ENCODE measurements around the gene GOLGA6D. TPM values are rescaled to one million over a fixed set of nuclear protein-coding genes. Genes with fewer than 3 reads are reported as not detected.
"Not testable (repeated sequence)": the region's sequence is repeated elsewhere in the genome, so short reads cannot be mapped to it uniquely, and the experiment has no call there.

GOLGA6D gene
- polyA plus RNA-seq, 3 donors, result not detected

GRCh38 chr15:75238150-75238549 lies 44.5 kb upstream of the GOLGA6D start:
- 80% methylated on average over 1 of the region's 5 CpGs for WGBS (ENCODE audit: insufficient coverage)
- H4K20me1 ChIP-seq (ENCODE audit: insufficient read depth, low read length), result no peaks in the 10 kb centered on the region
- H3K79me2 ChIP-seq (ENCODE audit: insufficient read depth, low read length), result no peaks in the 10 kb centered on the region
- no peaks in the 10 kb centered on the region for H3K4me1 Mint-ChIP-seq
- no peaks in the 10 kb centered on the region for H3K4me1 ChIP-seq (ENCODE audit: control insufficient read depth in 1 of 2, insufficient read depth in 2 of 2, low read length in 2 of 2)
- intact Hi-C loops (cut with micrococcal nuclease), result loop anchor here in 1 of 2 donors (10.0 kb wide), 1 partner anchor 67 kb away; no protein-coding TSS in a partner anchor
- no peak overlapping the region for H3K4me2 ChIP-seq (replicated peaks; ENCODE audit: extremely low read depth, low read length, poor library complexity, severe bottlenecking)
- peaks cover 0 to 1% (median 0%) of the 10 kb centered on the region in 7 donors for H3K9me3 Mint-ChIP-seq
- TF ChIP-seq, protein P1, sequence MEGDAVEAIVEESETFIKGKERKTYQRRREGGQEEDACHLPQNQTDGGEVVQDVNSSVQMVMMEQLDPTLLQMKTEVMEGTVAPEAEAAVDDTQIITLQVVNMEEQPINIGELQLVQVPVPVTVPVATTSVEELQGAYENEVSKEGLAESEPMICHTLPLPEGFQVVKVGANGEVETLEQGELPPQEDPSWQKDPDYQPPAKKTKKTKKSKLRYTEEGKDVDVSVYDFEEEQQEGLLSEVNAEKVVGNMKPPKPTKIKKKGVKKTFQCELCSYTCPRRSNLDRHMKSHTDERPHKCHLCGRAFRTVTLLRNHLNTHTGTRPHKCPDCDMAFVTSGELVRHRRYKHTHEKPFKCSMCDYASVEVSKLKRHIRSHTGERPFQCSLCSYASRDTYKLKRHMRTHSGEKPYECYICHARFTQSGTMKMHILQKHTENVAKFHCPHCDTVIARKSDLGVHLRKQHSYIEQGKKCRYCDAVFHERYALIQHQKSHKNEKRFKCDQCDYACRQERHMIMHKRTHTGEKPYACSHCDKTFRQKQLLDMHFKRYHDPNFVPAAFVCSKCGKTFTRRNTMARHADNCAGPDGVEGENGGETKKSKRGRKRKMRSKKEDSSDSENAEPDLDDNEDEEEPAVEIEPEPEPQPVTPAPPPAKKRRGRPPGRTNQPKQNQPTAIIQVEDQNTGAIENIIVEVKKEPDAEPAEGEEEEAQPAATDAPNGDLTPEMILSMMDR (IDR thresholded peaks at IDR 0.05), result no peak
- no peak overlapping the region for H3K9ac ChIP-seq (ENCODE audit: insufficient read depth, low read length, poor library complexity, severe bottlenecking)
- H3K36me3 Mint-ChIP-seq, result no peaks in the 10 kb centered on the region
- no peaks in the 10 kb centered on the region for H3K9me3 ChIP-seq (replicated peaks in 1 of 2; ENCODE audit: control insufficient read depth in 1 of 2, insufficient read depth in 1 of 2, low read length in 2 of 2)
- H3K27ac ChIP-seq (ENCODE audit: low read depth in 1 of 2, low read length in 2 of 2), result no peak overlapping the region
- H3K4me3 Mint-ChIP-seq, result no peak overlapping the region
- peak overlapping the region in 1 of 7 donors; percentile 5 for H3K27ac Mint-ChIP-seq
- no peak for DNase-seq
- no peak overlapping the region for H2AFZ ChIP-seq (ENCODE audit: insufficient read depth, low read depth, low read length, poor library complexity, severe bottlenecking)
- H3K27me3 ChIP-seq (ENCODE audit: control insufficient read depth in 2 of 2, insufficient read depth in 2 of 2, low read length in 2 of 2), result no peaks in the 10 kb centered on the region
- no peak overlapping the region for H3K4me3 ChIP-seq (replicated peaks in 1 of 3; ENCODE audit: low read depth in 2 of 3, low read length in 3 of 3)
- no peaks in the 10 kb centered on the region for H3K36me3 ChIP-seq (replicated peaks in 1 of 2; ENCODE audit: control insufficient read depth in 1 of 2, insufficient read depth in 2 of 2, low read length in 2 of 2)
- peaks cover 8 to 18% (median 12%) of the 10 kb centered on the region in 3 donors for H3K27me3 Mint-ChIP-seq (ENCODE audit: low read depth in 3 of 3)

DNA sequence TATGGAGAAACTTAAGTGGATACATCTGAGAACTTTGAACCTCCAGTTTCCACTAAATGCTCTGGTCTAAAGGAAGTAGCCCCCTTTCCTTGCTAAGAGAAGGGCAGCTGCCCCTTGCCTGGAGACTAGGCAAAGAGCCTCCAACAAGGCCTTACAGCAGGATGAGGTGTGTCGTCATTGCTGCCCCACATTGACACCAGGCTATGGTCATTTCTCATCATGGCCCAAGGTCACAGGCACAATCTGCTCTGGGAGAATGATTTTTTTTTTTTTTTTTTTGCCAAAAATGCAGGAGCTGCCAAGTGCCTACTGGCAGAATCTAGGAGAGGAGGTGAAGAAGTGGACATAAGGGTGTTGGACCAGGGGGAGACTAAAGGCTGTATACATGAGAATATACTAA lies 36.9 kb upstream of the GOLGA6D start:
- Mint-ChIP-seq H3K27me3 (ENCODE audit: low read depth in 3 of 3) (peaks cover 7 to 12% (median 12%) of the 10 kb centered on the region in 3 donors), H3K27ac (peak overlapping the region in 1 of 7 donors; percentile 57)
- H3K27me3 ChIP-seq (ENCODE audit: control insufficient read depth in 2 of 2, insufficient read depth in 2 of 2, low read length in 2 of 2); H3K9me3 Mint-ChIP-seq; H3K4me1 ChIP-seq (ENCODE audit: control insufficient read depth in 1 of 2, insufficient read depth in 2 of 2, low read length in 2 of 2); H3K4me3 ChIP-seq (replicated peaks in 1 of 3; ENCODE audit: low read depth in 2 of 3, low read length in 3 of 3); H3K4me1 Mint-ChIP-seq; H3K9ac ChIP-seq (ENCODE audit: insufficient read depth, low read length, poor library complexity, severe bottlenecking); H3K79me2 ChIP-seq (ENCODE audit: insufficient read depth, low read length); H3K4me2 ChIP-seq (replicated peaks; ENCODE audit: extremely low read depth, low read length, poor library complexity, severe bottlenecking); H3K36me3 Mint-ChIP-seq; H3K36me3 ChIP-seq (replicated peaks in 1 of 2; ENCODE audit: control insufficient read depth in 1 of 2, insufficient read depth in 2 of 2, low read length in 2 of 2); H4K20me1 ChIP-seq (ENCODE audit: insufficient read depth, low read length); H2AFZ ChIP-seq (ENCODE audit: insufficient read depth, low read depth, low read length, poor library complexity, severe bottlenecking); DNase-seq; H3K27ac ChIP-seq (ENCODE audit: low read depth in 1 of 2, low read length in 2 of 2); H3K4me3 Mint-ChIP-seq; intact Hi-C loops (cut with micrococcal nuclease); H3K9me3 ChIP-seq (replicated peaks in 1 of 2; ENCODE audit: control insufficient read depth in 1 of 2, insufficient read depth in 1 of 2, low read length in 2 of 2): not testable (repeated sequence)
- 100% methylated on average over 1 of the region's 1 CpG for WGBS (ENCODE audit: insufficient coverage)

DNA sequence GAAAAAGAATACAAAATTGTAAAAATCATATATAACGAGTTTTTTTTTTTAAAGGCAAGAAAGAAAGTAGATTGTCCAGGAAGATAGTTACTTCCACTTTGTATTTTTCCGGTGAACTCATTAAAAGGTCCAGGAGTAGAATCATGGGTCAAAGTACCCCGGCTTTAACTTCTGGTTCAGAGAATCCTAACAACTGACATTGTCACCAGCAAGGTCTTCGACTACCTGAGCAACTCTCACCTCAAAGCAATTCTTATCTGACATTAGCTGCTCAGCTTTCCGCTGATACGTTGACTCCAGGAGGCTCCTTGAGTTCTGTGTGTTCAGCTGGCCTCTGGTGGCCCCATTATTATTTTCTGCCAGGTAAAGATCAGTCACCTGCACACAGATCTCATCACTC lies 33.6 kb upstream of the GOLGA6D start:
- H3K27ac Mint-ChIP-seq; DNase-seq; H3K9me3 Mint-ChIP-seq; H2AFZ ChIP-seq (ENCODE audit: insufficient read depth, low read depth, low read length, poor library complexity, severe bottlenecking); H3K4me3 ChIP-seq (replicated peaks in 1 of 3; ENCODE audit: low read depth in 2 of 3, low read length in 3 of 3); H3K36me3 Mint-ChIP-seq; H3K36me3 ChIP-seq (replicated peaks in 1 of 2; ENCODE audit: control insufficient read depth in 1 of 2, insufficient read depth in 2 of 2, low read length in 2 of 2); H3K4me1 Mint-ChIP-seq; H3K27me3 ChIP-seq (ENCODE audit: control insufficient read depth in 2 of 2, insufficient read depth in 2 of 2, low read length in 2 of 2); H3K27ac ChIP-seq (ENCODE audit: low read depth in 1 of 2, low read length in 2 of 2); intact Hi-C loops (cut with micrococcal nuclease); H3K79me2 ChIP-seq (ENCODE audit: insufficient read depth, low read length); H3K4me3 Mint-ChIP-seq; H3K4me1 ChIP-seq (ENCODE audit: control insufficient read depth in 1 of 2, insufficient read depth in 2 of 2, low read length in 2 of 2); H4K20me1 ChIP-seq (ENCODE audit: insufficient read depth, low read length); H3K4me2 ChIP-seq (replicated peaks; ENCODE audit: extremely low read depth, low read length, poor library complexity, severe bottlenecking); H3K9me3 ChIP-seq (replicated peaks in 1 of 2; ENCODE audit: control insufficient read depth in 1 of 2, insufficient read depth in 1 of 2, low read length in 2 of 2); H3K9ac ChIP-seq (ENCODE audit: insufficient read depth, low read length, poor library complexity, severe bottlenecking): not testable (repeated sequence)
- 97% methylated on average over 4 of the region's 6 CpGs for WGBS (ENCODE audit: insufficient coverage)
- peaks cover 6 to 13% (median 9%) of the 10 kb centered on the region in 3 donors for H3K27me3 Mint-ChIP-seq (ENCODE audit: low read depth in 3 of 3)
